ENCODE data around the gene IL17D.

DNA sequence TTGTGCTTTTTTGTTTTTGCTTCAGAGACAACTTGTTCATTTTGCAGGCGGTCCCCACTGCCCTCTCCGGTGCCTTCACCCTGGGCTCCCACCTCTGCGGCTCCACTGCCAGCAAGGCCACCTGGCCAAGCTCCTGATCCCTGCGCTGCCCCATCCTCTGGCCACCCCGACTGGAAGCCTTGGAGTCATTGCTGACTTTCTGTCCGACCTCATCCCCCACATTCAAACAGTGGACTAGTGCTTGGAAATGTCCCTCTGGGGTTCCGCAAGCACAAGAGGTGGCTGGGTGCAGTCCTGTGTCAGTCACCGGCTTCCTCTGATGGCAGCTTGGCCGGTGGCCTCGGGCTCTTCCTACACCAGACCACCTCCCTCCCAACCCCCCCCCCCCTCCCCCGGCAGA, 17.0 kb downstream of the IL17D start:
- TF ChIP-seq, protein P1, sequence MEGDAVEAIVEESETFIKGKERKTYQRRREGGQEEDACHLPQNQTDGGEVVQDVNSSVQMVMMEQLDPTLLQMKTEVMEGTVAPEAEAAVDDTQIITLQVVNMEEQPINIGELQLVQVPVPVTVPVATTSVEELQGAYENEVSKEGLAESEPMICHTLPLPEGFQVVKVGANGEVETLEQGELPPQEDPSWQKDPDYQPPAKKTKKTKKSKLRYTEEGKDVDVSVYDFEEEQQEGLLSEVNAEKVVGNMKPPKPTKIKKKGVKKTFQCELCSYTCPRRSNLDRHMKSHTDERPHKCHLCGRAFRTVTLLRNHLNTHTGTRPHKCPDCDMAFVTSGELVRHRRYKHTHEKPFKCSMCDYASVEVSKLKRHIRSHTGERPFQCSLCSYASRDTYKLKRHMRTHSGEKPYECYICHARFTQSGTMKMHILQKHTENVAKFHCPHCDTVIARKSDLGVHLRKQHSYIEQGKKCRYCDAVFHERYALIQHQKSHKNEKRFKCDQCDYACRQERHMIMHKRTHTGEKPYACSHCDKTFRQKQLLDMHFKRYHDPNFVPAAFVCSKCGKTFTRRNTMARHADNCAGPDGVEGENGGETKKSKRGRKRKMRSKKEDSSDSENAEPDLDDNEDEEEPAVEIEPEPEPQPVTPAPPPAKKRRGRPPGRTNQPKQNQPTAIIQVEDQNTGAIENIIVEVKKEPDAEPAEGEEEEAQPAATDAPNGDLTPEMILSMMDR (IDR thresholded peaks at IDR 0.05): no peak
- TF ChIP-seq POLR2A (IDR thresholded peaks at IDR 0.05): no peak
